GM12878 (cell line): ENCODE measurements around the gene ESYT2. TPM values are rescaled to one million over a fixed set of nuclear protein-coding genes. Genes with fewer than 3 reads are reported as not detected.

Source experiments
- ATAC-seq: fragments of 200-7000 bp; cut with Tn5 transposase; 3 replicates; pipeline ENCODE4 v1.9.1; 2020; ENCODE audit warnings: mild to moderate bottlenecking, moderate library complexity
- BruUV-seq: library from RNA; stranded (reverse); fragments of 400-500 nt; replicated peaks from 2 replicates; lab custom pipeline; 2021; lab: Mats Ljungman, UMichigan
- CTCF ChIA-PET: fragments of 300-600 bp; sonication (Branson Sonifier 250); formaldehyde crosslinking; extraction: SDS; loops from one replicate; lab custom pipeline; 2021; ENCODE audit warnings: inconsistent platforms; lab: Yijun Ruan, JAX
- POLR2A ChIA-PET: fragments of 350-600 bp; formaldehyde crosslinking; extraction: SDS; loops from one replicate; lab custom pipeline; 2021; ENCODE audit warnings: inconsistent platforms; lab: Charles Lee
- RAD21 ChIA-PET: fragments of 300-600 bp; sonication (Branson Sonifier 250); formaldehyde crosslinking; loops from one replicate; lab custom pipeline; 2023; ENCODE audit warnings: antibody characterized with exemption; ENCODE audit not compliant: unreplicated experiment; lab: Charles Lee
- SMC1A ChIA-PET: fragments of 300-600 bp; sonication (Branson Sonifier 250); formaldehyde crosslinking; loops from one replicate; lab custom pipeline; 2023; ENCODE audit not compliant: unreplicated experiment, uncharacterized antibody; lab: Charles Lee
- DNase-seq: peaks from one replicate; pipeline ENCODE4 v3.0.0-alpha.2; 2011; ENCODE audit warnings: low read depth, low spot score
- FAIRE-seq: peaks from 3 replicates; lab custom pipeline; 2011; peaks lifted over from hg19 to GRCh38; lab: Jason Lieb, UNC
- H2AFZ ChIP-seq: 2 replicates; pipeline ENCODE4 v1.6.0; 2011; ENCODE audit warnings: low read depth, low read length, control low read depth; ENCODE audit not compliant: control insufficient read depth
- H3K27ac ChIP-seq: 2 replicates; pipeline ENCODE4 v1.5.1; 2011; ENCODE audit warnings: control low read depth; ENCODE audit not compliant: control insufficient read depth, insufficient read depth
- H3K27me3 ChIP-seq, 2 experiments: replicated peaks in 1 of 2; 2 replicates each; pipeline versions ENCODE4 v1.6.0 to v1.6.1; 2011; ENCODE audit warnings: low read length in 1 of 2; ENCODE audit not compliant: control insufficient read depth in 2 of 2, insufficient read depth in 2 of 2
- H3K36me3 ChIP-seq, 2 experiments: 2 replicates each; pipeline ENCODE4 v1.5.1; 2011; ENCODE audit warnings: low read length in 1 of 2; ENCODE audit not compliant: control insufficient read depth in 2 of 2, insufficient read depth in 2 of 2
- H3K4me1 ChIP-seq: 2 replicates; pipeline ENCODE4 v1.6.1; 2011; ENCODE audit warnings: mild to moderate bottlenecking, low read length, moderate library complexity, mixed read lengths; ENCODE audit not compliant: control insufficient read depth, insufficient read depth
- H3K4me2 ChIP-seq: 2 replicates; pipeline ENCODE4 v1.6.0; 2011; ENCODE audit warnings: control low read depth; ENCODE audit not compliant: control insufficient read depth, insufficient read depth
- H3K4me3 ChIP-seq: fragments of 200-600 bp; sonication (generic); 2 replicates; pipeline ENCODE4 v1.5.1; 2016
- H3K79me2 ChIP-seq: 2 replicates; pipeline ENCODE4 v1.6.0; 2011; ENCODE audit warnings: low read length; ENCODE audit not compliant: control insufficient read depth, insufficient read depth
- H3K9ac ChIP-seq: 2 replicates; pipeline ENCODE4 v1.8.0; 2011; ENCODE audit warnings: low read length, control low read depth, mixed read lengths; ENCODE audit not compliant: control insufficient read depth, insufficient read depth
- H3K9me3 ChIP-seq: replicated peaks from 3 replicates; pipeline ENCODE4 v1.5.1; 2011; ENCODE audit warnings: mild to moderate bottlenecking, low read length; ENCODE audit not compliant: control insufficient read depth, insufficient read depth
- H4K20me1 ChIP-seq: 2 replicates; pipeline ENCODE4 v1.6.0; 2011; ENCODE audit not compliant: control insufficient read depth, insufficient read depth
- ASH2L ChIP-seq: fragments of 300-600, 200-600 bp; sonication (generic); IDR thresholded peaks from 2 replicates; pipeline ENCODE4 v1.6.1; 2017; ENCODE audit warnings: low read depth, mild to moderate bottlenecking, borderline replicate concordance
- BHLHE40 ChIP-seq, 2 experiments: fragments of 450-650 bp in 1 of 2; IDR thresholded peaks; 2 replicates each; pipeline ENCODE4 v1.6.1; 2011 to 2017; ENCODE audit warnings: low read depth in 2 of 2, borderline replicate concordance in 1 of 2, improper control_type of control experiment in 1 of 2, low read length in 1 of 2, mild to moderate bottlenecking in 1 of 2
- CTCF ChIP-seq, 3 experiments: IDR thresholded peaks in 2 of 3; conservative IDR thresholded peaks in 1 of 3; 2 replicates each; pipeline ENCODE4 v1.5.1; 2011; ENCODE audit warnings: low read depth in 3 of 3, low read length in 3 of 3, mild to moderate bottlenecking in 3 of 3, control low read depth in 2 of 3, moderate library complexity in 2 of 3, inconsistent platforms in 1 of 3, mixed read lengths in 1 of 3; ENCODE audit not compliant: control insufficient read depth in 2 of 3, insufficient read depth in 1 of 3; ENCODE audit errors: extremely low read depth in 1 of 3
- HDAC6 ChIP-seq: fragments of 200-600 bp; sonication (generic); IDR thresholded peaks from one replicate; pipeline ENCODE4 v1.8.0; 2017; ENCODE audit warnings: antibody characterized with exemption; ENCODE audit not compliant: unreplicated experiment
- IKZF1 ChIP-seq: fragments of 450-650 bp; conservative IDR thresholded peaks from 2 replicates; pipeline ENCODE4 v1.6.1; 2017; ENCODE audit warnings: antibody characterized with exemption, mild to moderate bottlenecking
- IRF4 ChIP-seq: IDR thresholded peaks from 2 replicates; pipeline ENCODE4 v1.6.1; 2011; ENCODE audit warnings: low read depth, low read length
- RAD21 ChIP-seq: IDR thresholded peaks from 2 replicates; pipeline ENCODE4 v1.6.1; 2011; ENCODE audit warnings: mild to moderate bottlenecking, low read depth, low read length, moderate library complexity; ENCODE audit not compliant: insufficient read depth
- RUNX3 ChIP-seq: IDR thresholded peaks from 2 replicates; pipeline ENCODE4 v1.6.1; 2012; ENCODE audit warnings: low read length, inconsistent platforms
- SMC3 ChIP-seq: IDR thresholded peaks from 2 replicates; pipeline ENCODE4 v1.6.1; 2011; ENCODE audit warnings: low read length, improper control_type of control experiment, borderline replicate concordance
- SPI1 ChIP-seq: IDR thresholded peaks from 2 replicates; pipeline ENCODE4 v1.6.1; 2011; ENCODE audit warnings: low read depth, mild to moderate bottlenecking, low read length, moderate library complexity, borderline replicate concordance; ENCODE audit not compliant: insufficient read depth
- WGBS: methylation state at CpG from one replicate; pipeline ENCODE4 v1.1.6; 2016; ENCODE audit warnings: low lambda C conversion rate; ENCODE audit not compliant: insufficient replicate concordance, insufficient coverage; ENCODE audit errors: missing lambda C conversion rate; 5-methylcytosine and 5-hydroxymethylcytosine counted together
- in situ Hi-C: fragments of 300-500 bp; cut with MboI; formaldehyde crosslinking; loops from 9 replicates; pipeline ENCODE4 v1.14.3; 2018; ENCODE audit warnings: mixed read lengths
- intact Hi-C: fragments of 100-400 bp; cut with micrococcal nuclease; formaldehyde crosslinking; loops from one replicate; pipeline ENCODE4 v1.14.2; 2022; ENCODE audit not compliant: unreplicated experiment
- polyA plus RNA-seq, 11 experiments: library from polyadenylated mRNA; depleted of rRNA in 4 of 11; unstranded in 6 of 11; stranded (reverse) in 5 of 11; fragments of >200 nt; fragmentation: Nextera tagmentation in 4 of 11; fragmentation: Illumina TruSeq in 1 of 11; extraction: Ambion mirVana in 4 of 11; extraction: Trizol in 1 of 11; gene quantifications; 1 replicate in 1 of 11; 2 replicates in 10 of 11; pipeline versions ENCODE4 v1.2.1 to v1.2.3, GENCODE V29; 2011 to 2016; ENCODE audit warnings: inconsistent platforms in 2 of 11, missing spikeins in 2 of 11, low read depth in 1 of 11
- total RNA-seq, 4 experiments: library from RNA; depleted of rRNA in 3 of 4; stranded (reverse); fragments of >200 nt in 3 of 4; fragmentation: Illumina TruSeq in 1 of 4; extraction: Trizol in 1 of 4; gene quantifications; 2 replicates each; pipeline versions ENCODE4 v1.2.1 to v1.2.3, GENCODE V29; 2013 to 2021

ESYT2 gene
- total and polyA plus RNA-seq, 10 of the 15 experiments (the other 5 are each of a cell fraction or from before 2014, with no cell fraction given), result 1.9 to 44.6 (median 21.4) TPM

- peak overlapping the region; percentile 62 for H2AFZ ChIP-seq
- H3K9ac ChIP-seq, result no peak overlapping the region
- ATAC-seq (peak; percentile 78), DNase-seq (peak; percentile 28), FAIRE-seq (peak; percentile 44)
- H3K9me3 ChIP-seq, result no peaks in the 10 kb centered on the region; the same call in 2 of the 3 replicates
- BruUV-seq, result no TSS peak
- CTCF ChIA-PET, result interaction anchor here (0.6 to 7.0 kb wide), 6 partner anchors 9 to 281 kb away, joined by 3 to 78 read pairs (median 4); no protein-coding TSS in a partner anchor
- H3K27me3 ChIP-seq, result no peaks in the 10 kb centered on the region
- H3K79me2 ChIP-seq, result peaks cover 19% of the 10 kb centered on the region
- H3K4me3 ChIP-seq, result no peak overlapping the region
- in situ Hi-C loops (loop anchor here (5.0 kb wide), 1 partner anchor 281 kb away; no protein-coding TSS in a partner anchor), intact Hi-C loops (loop anchor here (1.0 kb wide), 1 partner anchor 281 kb away; no protein-coding TSS in a partner anchor)
- SMC1A ChIA-PET, result interaction anchor here (1.2 to 8.2 kb wide), 3 partner anchors 21 to 281 kb away, joined by 3 to 62 read pairs (median 5); no protein-coding TSS in a partner anchor
- H4K20me1 ChIP-seq, result no peaks in the 10 kb centered on the region
- POLR2A ChIA-PET, result interaction anchor here (0.9 kb wide), 1 partner anchor 9 kb away, joined by 4 read pairs; the partner anchor contains the start of gene NCAPG2
- no peak overlapping the region for H3K4me2 ChIP-seq
- H3K27ac ChIP-seq, result no peak overlapping the region
- RAD21 ChIA-PET, result interaction anchor here (1.0 to 5.6 kb wide), 2 partner anchors 133 to 281 kb away, joined by 3 to 59 read pairs; partner anchors contain the start of gene ESYT2
- H3K36me3 ChIP-seq, result peaks cover 10 to 13% of the 10 kb centered on the region in 2 experiments; a peak in 3 of 4 replicates
- peak; percentile 95 for TF ChIP-seq SPI1
- no peak for TF ChIP-seq ASH2L
- peak; percentile 50 to 72 (median 68); a peak in 5 of 6 replicates for TF ChIP-seq CTCF (IDR thresholded peaks at IDR 0.05 in 2 of 3, conservative IDR thresholded peaks at IDR 0.05 in 1 of 3; ENCODE audit: control insufficient read depth in 2 of 3, extremely low read depth in 1 of 3, insufficient read depth in 1 of 3, low read depth in 3 of 3, low read length in 3 of 3)
- TF ChIP-seq BHLHE40 (IDR thresholded peaks at IDR 0.05; ENCODE audit: borderline replicate concordance in 1 of 2, low read depth in 2 of 2, low read length in 1 of 2), result 0 out of 4 replicates have a peak, but pooled peaks of 1 of the 2 experiments have one; percentile 18
- TF ChIP-seq SMC3, result peak; percentile 50; the same call in 1 of the 2 replicates
- 0 out of 2 replicates have a peak, but pooled peaks have one; percentile 15 for TF ChIP-seq IKZF1
- TF ChIP-seq RUNX3, result peak; percentile 60; the same call in 1 of the 2 replicates
- peak; percentile 69 for TF ChIP-seq RAD21
- TF ChIP-seq HDAC6, result no peak
- 0 out of 2 replicates have a peak, but pooled peaks have one; percentile 28 for TF ChIP-seq IRF4
- no peaks in the 10 kb centered on the region for H3K4me1 ChIP-seq
- 91% methylated on average over 10 of the region's 10 CpGs for WGBS
Observed at GRCh38 chr7:158695726-158696452, 133.4 kb downstream of the ESYT2 start.
